ENCODE data around the gene SNRPE. TPM values are rescaled to one million over a fixed set of nuclear protein-coding genes. Genes with fewer than 3 reads are reported as not detected.

The SNRPE gene
- total and polyA plus RNA-seq, 4 donors: 12.9 to 128 (median 36.4) TPM

DNA sequence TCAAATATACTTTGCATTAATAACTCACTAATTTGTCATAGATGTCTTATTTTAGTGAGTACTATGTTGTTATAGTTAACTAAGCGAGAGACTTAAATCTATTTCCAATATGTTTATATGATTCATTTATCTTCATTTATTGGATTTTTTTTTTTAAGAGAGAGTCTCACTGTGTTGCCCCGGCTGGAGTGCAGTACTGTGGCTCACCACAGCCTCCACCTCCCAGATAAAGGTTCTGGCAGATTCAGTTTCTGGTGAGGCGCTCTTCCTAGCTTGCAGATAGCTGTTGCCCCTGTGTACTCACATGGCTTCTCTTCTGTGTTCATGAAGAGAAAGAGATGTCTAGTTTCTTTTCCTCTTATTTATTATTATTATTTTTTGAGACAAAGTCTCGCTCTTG is 43.9 kb downstream of the SNRPE start:
- no peak for DNase-seq (ENCODE audit: low spot score)
- peaks cover 0 to 8% (median 5%) of the 10 kb centered on the region in 4 donors for H3K4me1 ChIP-seq (ENCODE audit: control insufficient read depth in 4 of 4, insufficient read depth in 4 of 4, low read length in 3 of 4)
- no peaks in the 10 kb centered on the region for H3K27me3 ChIP-seq (ENCODE audit: control insufficient read depth in 4 of 4, insufficient read depth in 4 of 4, low read length in 3 of 4)
- no peaks in the 10 kb centered on the region for H3K36me3 ChIP-seq (ENCODE audit: control insufficient read depth in 4 of 4, insufficient read depth in 3 of 4, low read depth in 1 of 4, low read length in 3 of 4)
- no peak overlapping the region for H3K27ac ChIP-seq (ENCODE audit: low read depth in 1 of 2, low read length in 2 of 2)
- H3K4me3 ChIP-seq (ENCODE audit: low read depth in 1 of 3, low read length in 3 of 3): no peak overlapping the region
- TF ChIP-seq, protein P1, sequence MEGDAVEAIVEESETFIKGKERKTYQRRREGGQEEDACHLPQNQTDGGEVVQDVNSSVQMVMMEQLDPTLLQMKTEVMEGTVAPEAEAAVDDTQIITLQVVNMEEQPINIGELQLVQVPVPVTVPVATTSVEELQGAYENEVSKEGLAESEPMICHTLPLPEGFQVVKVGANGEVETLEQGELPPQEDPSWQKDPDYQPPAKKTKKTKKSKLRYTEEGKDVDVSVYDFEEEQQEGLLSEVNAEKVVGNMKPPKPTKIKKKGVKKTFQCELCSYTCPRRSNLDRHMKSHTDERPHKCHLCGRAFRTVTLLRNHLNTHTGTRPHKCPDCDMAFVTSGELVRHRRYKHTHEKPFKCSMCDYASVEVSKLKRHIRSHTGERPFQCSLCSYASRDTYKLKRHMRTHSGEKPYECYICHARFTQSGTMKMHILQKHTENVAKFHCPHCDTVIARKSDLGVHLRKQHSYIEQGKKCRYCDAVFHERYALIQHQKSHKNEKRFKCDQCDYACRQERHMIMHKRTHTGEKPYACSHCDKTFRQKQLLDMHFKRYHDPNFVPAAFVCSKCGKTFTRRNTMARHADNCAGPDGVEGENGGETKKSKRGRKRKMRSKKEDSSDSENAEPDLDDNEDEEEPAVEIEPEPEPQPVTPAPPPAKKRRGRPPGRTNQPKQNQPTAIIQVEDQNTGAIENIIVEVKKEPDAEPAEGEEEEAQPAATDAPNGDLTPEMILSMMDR (IDR thresholded peaks at IDR 0.05; ENCODE audit: low read depth, low read length, missing input control): no peak
- TF ChIP-seq JUND (IDR thresholded peaks at IDR 0.05): no peak
- TF ChIP-seq, protein P2, sequence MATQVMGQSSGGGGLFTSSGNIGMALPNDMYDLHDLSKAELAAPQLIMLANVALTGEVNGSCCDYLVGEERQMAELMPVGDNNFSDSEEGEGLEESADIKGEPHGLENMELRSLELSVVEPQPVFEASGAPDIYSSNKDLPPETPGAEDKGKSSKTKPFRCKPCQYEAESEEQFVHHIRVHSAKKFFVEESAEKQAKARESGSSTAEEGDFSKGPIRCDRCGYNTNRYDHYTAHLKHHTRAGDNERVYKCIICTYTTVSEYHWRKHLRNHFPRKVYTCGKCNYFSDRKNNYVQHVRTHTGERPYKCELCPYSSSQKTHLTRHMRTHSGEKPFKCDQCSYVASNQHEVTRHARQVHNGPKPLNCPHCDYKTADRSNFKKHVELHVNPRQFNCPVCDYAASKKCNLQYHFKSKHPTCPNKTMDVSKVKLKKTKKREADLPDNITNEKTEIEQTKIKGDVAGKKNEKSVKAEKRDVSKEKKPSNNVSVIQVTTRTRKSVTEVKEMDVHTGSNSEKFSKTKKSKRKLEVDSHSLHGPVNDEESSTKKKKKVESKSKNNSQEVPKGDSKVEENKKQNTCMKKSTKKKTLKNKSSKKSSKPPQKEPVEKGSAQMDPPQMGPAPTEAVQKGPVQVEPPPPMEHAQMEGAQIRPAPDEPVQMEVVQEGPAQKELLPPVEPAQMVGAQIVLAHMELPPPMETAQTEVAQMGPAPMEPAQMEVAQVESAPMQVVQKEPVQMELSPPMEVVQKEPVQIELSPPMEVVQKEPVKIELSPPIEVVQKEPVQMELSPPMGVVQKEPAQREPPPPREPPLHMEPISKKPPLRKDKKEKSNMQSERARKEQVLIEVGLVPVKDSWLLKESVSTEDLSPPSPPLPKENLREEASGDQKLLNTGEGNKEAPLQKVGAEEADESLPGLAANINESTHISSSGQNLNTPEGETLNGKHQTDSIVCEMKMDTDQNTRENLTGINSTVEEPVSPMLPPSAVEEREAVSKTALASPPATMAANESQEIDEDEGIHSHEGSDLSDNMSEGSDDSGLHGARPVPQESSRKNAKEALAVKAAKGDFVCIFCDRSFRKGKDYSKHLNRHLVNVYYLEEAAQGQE (IDR thresholded peaks at IDR 0.05): no peak
- no peak for TF ChIP-seq FOXA1 (IDR thresholded peaks at IDR 0.05)
- TF ChIP-seq YY1 (IDR thresholded peaks at IDR 0.05): no peak
- no peak for TF ChIP-seq RXRA (IDR thresholded peaks at IDR 0.05)
- no peak for TF ChIP-seq SP1 (IDR thresholded peaks at IDR 0.05)
- H3K9me3 ChIP-seq (ENCODE audit: control insufficient read depth in 4 of 4, low read length in 3 of 4): no peaks in the 10 kb centered on the region
- no peak overlapping the region for H3K9ac ChIP-seq (ENCODE audit: low read depth in 1 of 2, low read length in 2 of 2)
- 93% methylated on average over 4 of the region's 4 CpGs for WGBS

GRCh38 chr1:203906932-203907331 is 45.5 kb downstream of the SNRPE start:
- DNase-seq (ENCODE audit: low spot score): no peak
- 87% methylated on average over 2 of the region's 2 CpGs for WGBS
- no peak overlapping the region for H3K4me3 ChIP-seq (ENCODE audit: low read depth in 1 of 3, low read length in 3 of 3)

GRCh38 chr1:203907901-203908300 is 46.5 kb downstream of the SNRPE start:
- 95% methylated on average over 5 of the region's 5 CpGs for WGBS
- Histone ChIP-seq H3K4me1 (ENCODE audit: control insufficient read depth in 4 of 4, insufficient read depth in 4 of 4, low read length in 3 of 4) (no peaks in the 10 kb centered on the region), H3K4me3 (ENCODE audit: low read depth in 1 of 3, low read length in 3 of 3) (no peak overlapping the region), H3K27me3 (ENCODE audit: control insufficient read depth in 4 of 4, insufficient read depth in 4 of 4, low read length in 3 of 4) (no peaks in the 10 kb centered on the region), H3K36me3 (ENCODE audit: control insufficient read depth in 4 of 4, insufficient read depth in 3 of 4, low read depth in 1 of 4, low read length in 3 of 4) (no peaks in the 10 kb centered on the region), H3K9ac (ENCODE audit: low read depth in 1 of 2, low read length in 2 of 2) (no peak overlapping the region), H3K27ac (ENCODE audit: low read depth in 1 of 2, low read length in 2 of 2) (no peak overlapping the region), H3K9me3 (ENCODE audit: control insufficient read depth in 4 of 4, low read length in 3 of 4) (no peaks in the 10 kb centered on the region)
- TF ChIP-seq RXRA (IDR thresholded peaks at IDR 0.05): no peak
- DNase-seq (ENCODE audit: low spot score): no peak

More at GRCh38 chr1:203906932-203907331, 45.5 kb downstream of the SNRPE start:
- no peak overlapping the region for H3K9ac ChIP-seq (ENCODE audit: low read depth in 1 of 2, low read length in 2 of 2)
- peaks cover 0 to 1% (median under 1%) of the 10 kb centered on the region in 4 donors for H3K4me1 ChIP-seq (ENCODE audit: control insufficient read depth in 4 of 4, insufficient read depth in 4 of 4, low read length in 3 of 4)
- no peaks in the 10 kb centered on the region for H3K36me3 ChIP-seq (ENCODE audit: control insufficient read depth in 4 of 4, insufficient read depth in 3 of 4, low read depth in 1 of 4, low read length in 3 of 4)
- no peaks in the 10 kb centered on the region for H3K9me3 ChIP-seq (ENCODE audit: control insufficient read depth in 4 of 4, low read length in 3 of 4)
- TF ChIP-seq RAD21 (IDR thresholded peaks at IDR 0.05) (no peak), EGR1 (IDR thresholded peaks at IDR 0.05; ENCODE audit: low read depth in 2 of 2) (no peak)
- H3K27me3 ChIP-seq (ENCODE audit: control insufficient read depth in 4 of 4, insufficient read depth in 4 of 4, low read length in 3 of 4): no peaks in the 10 kb centered on the region
- H3K27ac ChIP-seq (ENCODE audit: low read depth in 1 of 2, low read length in 2 of 2): no peak overlapping the region
